Esophagus squamous epithelium (tissue), 4 donors: ENCODE measurements around the gene CTTN.

ENCODE experiments used
- CTCF ChIP-seq, 6 experiments: fragments of 450-650 bp in 4 of 6; fragments of 200-600 bp in 2 of 6; sonication (generic) in 2 of 6; IDR thresholded peaks; one replicate each; pipeline ENCODE4 v1.5.1; 2016 to 2019; ENCODE audit warnings: antibody characterized with exemption in 6 of 6, mild to moderate bottlenecking in 4 of 6, moderate library complexity in 4 of 6
- POLR2A ChIP-seq, 4 donors: fragments of 450-650 bp; IDR thresholded peaks; one replicate each; pipeline ENCODE4 v1.6.1; 2017; ENCODE audit warnings: antibody characterized with exemption in 4 of 4, mild to moderate bottlenecking in 4 of 4, moderate library complexity in 3 of 4

GRCh38 chr11:70402016-70402415 is 3.7 kb downstream of the CTTN start:
- no peak for TF ChIP-seq CTCF (IDR thresholded peaks at IDR 0.05)
- TF ChIP-seq POLR2A (IDR thresholded peaks at IDR 0.05), result no peak
